Nephron progenitor cell (in vitro differentiated cells): ENCODE results near the gene LIN28A.

Source experiments
- DNase-seq: peaks from one replicate; pipeline ENCODE4 v3.0.0; 2021
- H3K27ac Mint-ChIP-seq: 2 replicates; pipeline ENCODE4 v1.8.0; 2021; ENCODE audit warnings: mild to moderate bottlenecking, moderate library complexity, mixed read lengths
- H3K27me3 Mint-ChIP-seq: 2 replicates; pipeline ENCODE4 v1.8.0; 2021; ENCODE audit warnings: mild to moderate bottlenecking, low read depth, mixed read lengths; ENCODE audit not compliant: poor library complexity
- H3K36me3 Mint-ChIP-seq: 2 replicates; pipeline ENCODE4 v1.8.0; 2021; ENCODE audit warnings: low read depth, mixed read lengths
- H3K4me1 Mint-ChIP-seq: 2 replicates; pipeline ENCODE4 v1.8.0; 2021; ENCODE audit warnings: mixed read lengths
- H3K4me3 Mint-ChIP-seq: 2 replicates; pipeline ENCODE4 v1.8.0; 2021; ENCODE audit warnings: mild to moderate bottlenecking, moderate library complexity, mixed read lengths
- H3K9me3 Mint-ChIP-seq: 2 replicates; pipeline ENCODE4 v1.8.0; 2021; ENCODE audit warnings: mild to moderate bottlenecking, moderate library complexity, mixed read lengths
- CTCF ChIP-seq: fragments of 200-600 bp; sonication (generic); IDR thresholded peaks from 2 replicates; pipeline ENCODE4 v1.5.0; 2021; ENCODE audit warnings: antibody characterized with exemption

The LIN28A gene

GRCh38 chr1:26405281-26405915 is 5.2 kb upstream of the LIN28A start:
- no peaks in the 10 kb centered on the region for H3K36me3 Mint-ChIP-seq
- H3K9me3 Mint-ChIP-seq = no peaks in the 10 kb centered on the region
- H3K4me1 Mint-ChIP-seq = peaks cover 35% of the 10 kb centered on the region
- H3K4me3 Mint-ChIP-seq = no peak overlapping the region
- no peak overlapping the region for H3K27ac Mint-ChIP-seq
- no peak for TF ChIP-seq CTCF
- H3K27me3 Mint-ChIP-seq = peaks cover 8% of the 10 kb centered on the region
- DNase-seq = no peak

GRCh38 chr1:26408604-26409003 is 2.0 kb upstream of the LIN28A start:
- no peaks in the 10 kb centered on the region for H3K9me3 Mint-ChIP-seq
- DNase-seq = peak; percentile 96
- TF ChIP-seq CTCF = no peak
- peaks cover 13% of the 10 kb centered on the region for H3K36me3 Mint-ChIP-seq
- peak overlapping the region; percentile 92 for H3K27ac Mint-ChIP-seq
- H3K27me3 Mint-ChIP-seq = peaks cover 6% of the 10 kb centered on the region
- H3K4me1 Mint-ChIP-seq = peaks cover 46% of the 10 kb centered on the region
- peak overlapping the region; percentile 98 for H3K4me3 Mint-ChIP-seq

- peak overlapping the region; percentile 98 for H3K4me3 Mint-ChIP-seq
- TF ChIP-seq CTCF = no peak
- peaks cover 1% of the 10 kb centered on the region for H3K27me3 Mint-ChIP-seq
- peaks cover 46% of the 10 kb centered on the region for H3K4me1 Mint-ChIP-seq
- no peaks in the 10 kb centered on the region for H3K9me3 Mint-ChIP-seq
- peaks cover 19% of the 10 kb centered on the region for H3K36me3 Mint-ChIP-seq
- H3K27ac Mint-ChIP-seq = peak overlapping the region; percentile 97
- peak; percentile 82 for DNase-seq
Observed at GRCh38 chr1:26409191-26409807, 1.3 kb upstream of the LIN28A start.

GRCh38 chr1:26411624-26412074 is 1.0 kb downstream of the LIN28A start:
- Mint-ChIP-seq H3K27ac (peak overlapping the region; percentile 97), H3K4me1 (peaks cover 65% of the 10 kb centered on the region), H3K4me3 (peak overlapping the region; percentile 98), H3K27me3 (no peaks in the 10 kb centered on the region), H3K36me3 (peaks cover 33% of the 10 kb centered on the region), H3K9me3 (no peaks in the 10 kb centered on the region)
- peak; percentile 56 for DNase-seq
- no peak for TF ChIP-seq CTCF

GRCh38 chr1:26412180-26412840 is 1.7 kb downstream of the LIN28A start:
- TF ChIP-seq CTCF = no peak
- H3K27me3 Mint-ChIP-seq = no peaks in the 10 kb centered on the region
- DNase-seq = peak; percentile 39
- peak overlapping the region; percentile 97 for H3K27ac Mint-ChIP-seq
- peaks cover 36% of the 10 kb centered on the region for H3K36me3 Mint-ChIP-seq
- H3K9me3 Mint-ChIP-seq = no peaks in the 10 kb centered on the region
- peak overlapping the region; percentile 98 for H3K4me3 Mint-ChIP-seq
- peaks cover 69% of the 10 kb centered on the region for H3K4me1 Mint-ChIP-seq
